SK-N-SH (cell line): ENCODE data around the gene HTR2B. TPM values are rescaled to one million over a fixed set of nuclear protein-coding genes. Genes with fewer than 3 reads are reported as not detected.

Experiments
- CTCF ChIA-PET: fragments of 300-600, 350-600 bp; formaldehyde crosslinking; extraction: SDS; loops from one replicate; lab custom pipeline; 2021; lab: Yijun Ruan, JAX
- POLR2A ChIA-PET: fragments of 350-600 bp; sonication (Branson Sonifier 250); formaldehyde crosslinking; extraction: SDS; loops from one replicate; lab custom pipeline; 2020; ENCODE audit warnings: antibody characterized with exemption, inconsistent platforms; lab: Yijun Ruan, JAX
- DNase-seq: peaks from one replicate; pipeline ENCODE4 v3.0.0; 2012
- H2AFZ ChIP-seq: fragments of 200-600 bp; sonication (generic); 2 replicates; pipeline ENCODE4 v1.8.1; 2016; ENCODE audit warnings: antibody characterized with exemption, mild to moderate bottlenecking, low read depth
- H3F3A ChIP-seq: fragments of 200-600 bp; sonication (generic); replicated peaks from 2 replicates; pipeline ENCODE3; 2016; ENCODE audit warnings: antibody characterized with exemption, mild to moderate bottlenecking; ENCODE audit not compliant: insufficient read depth
- H3K27ac ChIP-seq, 2 experiments: fragments of 200-500 bp in 1 of 2; fragments of 200-600 bp in 1 of 2; sonication (Bioruptor generic) in 1 of 2; sonication (generic), shearing (Covaris generic) in 1 of 2; 2 replicates each; pipeline versions ENCODE4 v1.5.1 to v1.6.1; 2014 to 2016; ENCODE audit warnings: low read depth in 2 of 2, inconsistent platforms in 1 of 2, low read length in 1 of 2, mild to moderate bottlenecking in 1 of 2, mixed read lengths in 1 of 2
- H3K27me3 ChIP-seq: fragments of 200-600 bp; sonication (generic), shearing (Covaris generic); 2 replicates; pipeline ENCODE4 v1.6.1; 2016; ENCODE audit warnings: mixed run types; ENCODE audit not compliant: insufficient read depth
- H3K36me3 ChIP-seq, 2 experiments: fragments of 200-500 bp in 1 of 2; fragments of 200-600 bp in 1 of 2; sonication (Bioruptor generic) in 1 of 2; sonication (generic) in 1 of 2; replicated peaks in 1 of 2; 2 replicates each; pipeline versions ENCODE3 to v1.5.1; 2014 to 2016; ENCODE audit warnings: low read length in 1 of 2, mild to moderate bottlenecking in 1 of 2; ENCODE audit not compliant: insufficient read depth in 2 of 2, control insufficient read depth in 1 of 2
- H3K4me1 ChIP-seq, 2 experiments: fragments of 200-500 bp in 1 of 2; fragments of 200-600 bp in 1 of 2; sonication (Bioruptor generic) in 1 of 2; sonication (generic), shearing (Covaris generic) in 1 of 2; 2 replicates each; pipeline versions ENCODE4 v1.5.1 to v1.6.1; 2014 to 2016; ENCODE audit warnings: low read depth in 1 of 2, low read length in 1 of 2, mixed run types in 1 of 2; ENCODE audit not compliant: insufficient read depth in 2 of 2, control insufficient read depth in 1 of 2
- H3K4me2 ChIP-seq: fragments of 200-600 bp; sonication (generic), shearing (Covaris generic); 2 replicates; pipeline ENCODE4 v1.6.1; 2017; ENCODE audit warnings: mixed run types
- H3K4me3 ChIP-seq, 2 experiments: fragments of 200-500 bp in 1 of 2; fragments of 200-600 bp in 1 of 2; sonication (Bioruptor generic) in 1 of 2; sonication (generic), shearing (Covaris generic) in 1 of 2; 2 replicates each; pipeline versions ENCODE4 v1.5.1 to v1.8.1; 2014 to 2016; ENCODE audit warnings: low read depth in 2 of 2, inconsistent platforms in 1 of 2, low read length in 1 of 2, mild to moderate bottlenecking in 1 of 2, mixed read lengths in 1 of 2, moderate library complexity in 1 of 2
- H3K79me2 ChIP-seq: fragments of 200-600 bp; sonication (generic); 2 replicates; pipeline ENCODE4 v1.8.1; 2017; ENCODE audit warnings: mild to moderate bottlenecking; ENCODE audit not compliant: insufficient read depth
- H3K9ac ChIP-seq: fragments of 200-600 bp; sonication (generic); 2 replicates; pipeline ENCODE4 v1.6.1; 2017; ENCODE audit warnings: mixed run types
- H3K9me2 ChIP-seq: fragments of 200-600 bp; sonication (generic); 2 replicates; pipeline ENCODE4 v1.6.1; 2017; ENCODE audit warnings: mixed run types
- H3K9me3 ChIP-seq: fragments of 200-600 bp; sonication (generic); 2 replicates; pipeline ENCODE4 v1.6.1; 2017; ENCODE audit warnings: mixed run types, mild to moderate bottlenecking, moderate library complexity
- H4K20me1 ChIP-seq: fragments of 200-600 bp; sonication (generic); 2 replicates; pipeline ENCODE4 v1.6.1; 2017; ENCODE audit warnings: mild to moderate bottlenecking, mixed run types; ENCODE audit not compliant: insufficient read depth
- EZH2phosphoT487 ChIP-seq: fragments of 200-600 bp; sonication (generic); IDR thresholded peaks from 2 replicates; pipeline ENCODE4 v1.6.1; 2017; ENCODE audit warnings: low read depth, mixed run types, mild to moderate bottlenecking, antibody characterized with exemption, moderate library complexity, borderline replicate concordance
- FOSL2 ChIP-seq: IDR thresholded peaks from 2 replicates; pipeline ENCODE4 v1.4.0; 2012; ENCODE audit warnings: low read depth, mild to moderate bottlenecking, moderate library complexity, borderline replicate concordance
- JUND ChIP-seq: IDR thresholded peaks from 2 replicates; pipeline ENCODE4 v1.4.0; 2012
- REST ChIP-seq: IDR thresholded peaks from 2 replicates; pipeline ENCODE4 v1.6.1; 2012; ENCODE audit warnings: mild to moderate bottlenecking, low read depth, low read length, moderate library complexity
- RFX5 ChIP-seq: IDR thresholded peaks from 2 replicates; pipeline ENCODE4 v1.6.1; 2012; ENCODE audit warnings: mild to moderate bottlenecking, improper control_type of control experiment, low read length
- SIN3A ChIP-seq: IDR thresholded peaks from 2 replicates; pipeline ENCODE4 v1.6.1; 2012; ENCODE audit warnings: low read depth, mild to moderate bottlenecking, low read length, moderate library complexity, borderline replicate concordance
- SMC3 ChIP-seq: IDR thresholded peaks from 2 replicates; pipeline ENCODE4 v1.6.1; 2012; ENCODE audit warnings: low read depth, low read length, improper control_type of control experiment
- TAF1 ChIP-seq: IDR thresholded peaks from 2 replicates; pipeline ENCODE4 v1.6.1; 2012; ENCODE audit warnings: low read depth, mild to moderate bottlenecking, low read length, moderate library complexity, borderline replicate concordance
- WGBS: methylation state at CpG from one replicate; pipeline ENCODE4 v1.1.6; 2017; ENCODE audit warnings: low lambda C conversion rate; 5-methylcytosine and 5-hydroxymethylcytosine counted together
- polyA plus RNA-seq, 3 experiments: library from polyadenylated mRNA; depleted of rRNA; stranded (reverse); fragments of >200 nt; gene quantifications; 2 replicates each; pipeline ENCODE4 v1.2.3, GENCODE V29; 2012

The HTR2B gene
- polyA plus RNA-seq, 1 of the 3 experiments (the other 2 are of a cell fraction) = 0.25 TPM

DNA sequence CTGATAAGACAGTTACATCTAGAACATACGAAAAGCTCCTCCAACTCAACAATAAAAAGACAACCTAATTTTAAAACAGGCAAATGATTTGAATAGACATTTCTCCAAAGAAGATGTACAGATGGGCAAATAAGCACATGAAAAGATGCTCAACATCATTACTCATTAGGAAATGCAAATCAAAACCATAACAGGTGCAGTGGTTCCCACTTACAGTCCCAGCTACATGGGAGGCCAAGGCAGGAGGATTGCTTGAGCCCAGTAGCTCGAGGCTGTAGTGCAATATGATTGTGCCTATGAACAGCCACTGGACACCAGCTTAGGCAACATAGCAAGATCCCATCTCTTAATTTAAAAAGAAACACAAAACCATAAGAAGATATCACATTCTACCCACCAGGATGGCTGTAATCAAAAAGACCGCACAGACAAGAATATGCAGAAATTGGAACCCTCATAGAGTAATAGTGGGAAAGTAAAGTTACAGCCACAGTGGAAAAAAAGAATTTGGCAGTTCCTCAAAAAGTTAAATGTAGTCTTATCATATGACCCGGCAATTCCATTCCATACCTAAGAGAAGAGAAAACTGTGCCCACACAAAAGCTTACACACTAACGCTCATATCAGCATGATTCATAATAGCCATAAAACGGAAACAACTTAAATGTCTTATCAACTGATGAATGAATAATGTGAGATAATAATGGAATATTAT lies 43.1 kb upstream of the HTR2B start:
- H3K9me3 ChIP-seq = no peaks in the 10 kb centered on the region
- H3K27ac ChIP-seq = peak overlapping the region; percentile 82 to 96; a peak in 2 of 4 replicates
- 74% methylated on average over 6 of the region's 6 CpGs for WGBS
- no peaks in the 10 kb centered on the region for H4K20me1 ChIP-seq
- 0 out of 2 replicates have a peak, but pooled peaks cover 4% of the 10 kb centered on the region for H3K79me2 ChIP-seq
- H2AFZ ChIP-seq = no peak overlapping the region
- TF ChIP-seq SMC3 (no peak), SIN3A (no peak), RFX5 (no peak), TAF1 (no peak), EZH2phosphoT487 (no peak)
- no peak overlapping the region for H3K9ac ChIP-seq
- ChIA-PET POLR2A (no interaction called here), CTCF (interaction anchor here (1.0 to 1.5 kb wide), 3 partner anchors 14 to 64 kb away, joined by 5 to 8 read pairs (median 5); no protein-coding TSS in a partner anchor)
- H3K36me3 ChIP-seq = peaks cover 55 to 59% of the 10 kb centered on the region in 2 experiments
- DNase-seq = no peak
- H3K4me1 ChIP-seq = peaks cover 12 to 14% of the 10 kb centered on the region in 2 experiments
- no peak overlapping the region for H3K4me3 ChIP-seq
- H3F3A ChIP-seq = peaks cover 9% of the 10 kb centered on the region
- H3K9me2 ChIP-seq = no peaks in the 10 kb centered on the region
- no peak overlapping the region for H3K4me2 ChIP-seq
- no peaks in the 10 kb centered on the region for H3K27me3 ChIP-seq

DNA sequence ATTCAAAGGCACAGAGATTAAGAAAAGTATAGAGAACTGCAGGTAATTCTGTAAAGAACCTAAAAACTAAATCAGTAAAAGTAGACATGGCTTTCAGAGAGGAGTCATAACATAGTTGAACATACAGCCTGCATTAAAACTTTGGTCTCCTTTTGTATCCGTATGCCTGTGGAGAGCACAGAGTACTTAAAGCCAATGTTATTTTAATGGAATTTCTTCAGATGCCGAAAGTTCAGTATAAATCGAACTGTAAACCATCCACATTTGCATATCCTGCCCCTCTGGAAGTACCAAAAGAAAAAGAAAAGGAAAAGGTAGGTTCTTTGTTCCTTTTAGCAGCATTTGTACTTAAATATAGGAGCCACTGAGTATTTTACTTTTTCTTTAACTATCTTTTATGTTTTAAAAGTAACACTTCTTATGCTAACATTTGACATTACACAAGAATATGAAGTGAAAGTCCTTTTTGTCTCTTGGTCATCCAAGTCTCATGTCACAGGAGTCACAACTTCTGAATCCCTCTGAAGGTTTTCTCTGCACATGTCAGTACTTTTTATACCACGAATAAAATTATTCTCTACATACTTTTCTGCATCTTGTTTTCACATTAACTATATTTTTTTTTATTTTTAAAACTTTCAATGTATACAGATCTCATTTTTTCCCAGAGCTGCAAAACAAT lies 38.7 kb upstream of the HTR2B start:
- ChIA-PET POLR2A (no interaction called here), CTCF (no interaction called here)
- Histone ChIP-seq H4K20me1 (no peaks in the 10 kb centered on the region), H3K27ac (peak overlapping the region; percentile 43 to 98; a peak in 2 of 4 replicates), H3K9me3 (no peaks in the 10 kb centered on the region), H3K4me3 (no peak overlapping the region), H3K79me2 (0 out of 2 replicates have a peak, but pooled peaks cover 4% of the 10 kb centered on the region), H3K4me2 (no peak overlapping the region), H3K9me2 (no peaks in the 10 kb centered on the region), H3K27me3 (no peaks in the 10 kb centered on the region), H3K9ac (no peak overlapping the region), H3F3A (peaks cover 28% of the 10 kb centered on the region), H3K36me3 (peaks cover 42 to 49% of the 10 kb centered on the region in 2 experiments), H2AFZ (no peak overlapping the region), H3K4me1 (peaks cover 6 to 21% of the 10 kb centered on the region in 2 experiments)
- WGBS = 87% methylated on average over 4 of the region's 4 CpGs
- no peak for TF ChIP-seq RFX5
- no peak for TF ChIP-seq SMC3
- no peak for TF ChIP-seq JUND
- TF ChIP-seq REST = no peak
- TF ChIP-seq FOSL2 = no peak
- DNase-seq = no peak
